ENCODE data around the gene CXCL12. TPM values are rescaled to one million over a fixed set of nuclear protein-coding genes. Genes with fewer than 3 reads are reported as not detected.

Gene CXCL12
- total and polyA plus RNA-seq, 2 donors (not counting 3 experiments of a cell fraction or from before 2014, with no cell fraction given): 0.35 to 1.4 TPM

DNA sequence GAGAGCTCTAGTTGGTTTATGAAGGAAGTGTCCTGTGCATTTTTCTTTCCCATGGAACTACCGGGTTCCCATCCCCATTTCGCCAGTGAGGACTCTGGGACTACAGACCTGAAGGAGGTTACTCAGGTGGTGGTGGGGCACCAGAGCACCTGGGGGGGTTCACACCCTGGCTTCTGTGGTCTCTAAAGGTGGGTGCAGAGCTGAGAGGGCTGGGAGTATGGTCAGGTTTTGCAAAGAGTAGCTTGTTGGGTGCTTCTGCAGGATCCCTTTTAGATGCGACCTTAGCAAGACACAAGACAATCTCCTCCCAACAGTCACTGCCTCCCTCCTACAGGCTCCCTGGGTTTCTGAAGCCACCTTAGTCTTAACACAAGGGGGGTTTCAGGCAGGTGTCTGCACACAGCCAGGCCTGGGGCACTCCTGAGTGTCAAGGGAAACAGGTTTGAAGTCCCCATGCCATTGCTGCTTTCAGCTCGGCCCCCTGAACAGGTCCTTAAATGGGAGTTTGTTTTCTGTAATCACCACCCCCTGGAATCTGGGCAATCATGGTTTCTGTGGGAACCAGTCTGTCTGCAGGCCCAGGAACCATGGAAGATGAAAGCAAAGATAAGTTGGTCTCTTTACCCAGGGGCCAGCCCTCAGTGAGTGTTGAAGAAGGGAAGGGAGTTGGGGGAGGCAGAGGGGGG lies 9.9 kb upstream of the CXCL12 start:
- Histone ChIP-seq H3K9me1 (replicated peaks; ENCODE audit: control insufficient read depth, extremely low read depth, insufficient read depth, low read length) (no peaks in the 10 kb centered on the region), H3K79me2 (ENCODE audit: control insufficient read depth, insufficient read depth, low read length) (no peaks in the 10 kb centered on the region), H4K20me1 (replicated peaks; ENCODE audit: control insufficient read depth, extremely low read depth, insufficient read depth, low read length) (peaks cover 2% of the 10 kb centered on the region), H3K4me3 (replicated peaks in 1 of 3; ENCODE audit: insufficient read depth in 1 of 3, low read depth in 1 of 3, low read length in 3 of 3) (no peak overlapping the region), H3K4me1 (ENCODE audit: control insufficient read depth, extremely low read depth, insufficient read depth, low read length) (no peaks in the 10 kb centered on the region), H3K9me3 (replicated peaks; ENCODE audit: control insufficient read depth, insufficient read depth, low read length) (no peaks in the 10 kb centered on the region), H3K4me2 (ENCODE audit: insufficient read depth, low read length) (no peak overlapping the region), H3K27ac (ENCODE audit: insufficient read depth, low read depth, low read length) (no peak overlapping the region), H3K27me3 (ENCODE audit: control insufficient read depth in 2 of 2, insufficient read depth in 2 of 2, low read length in 2 of 2) (no peaks in the 10 kb centered on the region), H3K9ac (replicated peaks; ENCODE audit: extremely low read depth, insufficient read depth, low read length) (no peak overlapping the region), H3K36me3 (ENCODE audit: control insufficient read depth in 2 of 2, extremely low read depth in 1 of 2, insufficient read depth in 2 of 2, low read length in 2 of 2) (no peaks in the 10 kb centered on the region), H2AFZ (ENCODE audit: low read depth, low read length) (no peak overlapping the region)
- DNase-seq (ENCODE audit: low read depth, low spot score) (no peak), FAIRE-seq (no peak)
- ChIA-PET CTCF (interaction anchor here (0.8 kb wide), 1 partner anchor 8 kb away, joined by 3 read pairs; no protein-coding TSS in a partner anchor), POLR2A (no interaction called here)
- intact Hi-C loops (cut with micrococcal nuclease): loop anchor here (10.0 kb wide), 1 partner anchor 330 kb away; no protein-coding TSS in a partner anchor
- dilution Hi-C loops (cut with MboI; ENCODE audit: extremely low pct_ligation_motif_present, low sequenced_read_pairs): no loop called here
- no peak for TF ChIP-seq MAX (IDR thresholded peaks at IDR 0.05; ENCODE audit: insufficient read depth, insufficient read length)
- TF ChIP-seq POLR2AphosphoS5 (IDR thresholded peaks at IDR 0.05; ENCODE audit: insufficient read depth, low read depth, low read length): no peak
- TF ChIP-seq CTCF (IDR thresholded peaks at IDR 0.05; ENCODE audit: extremely low read depth in 1 of 2, insufficient read depth in 1 of 2, low read depth in 1 of 2, low read length in 2 of 2): no peak
- no peak for TF ChIP-seq POLR2A (IDR thresholded peaks at IDR 0.05; ENCODE audit: low read depth, low read length)
- TF ChIP-seq FOS (IDR thresholded peaks at IDR 0.05; ENCODE audit: borderline replicate concordance, insufficient read depth, low read length): no peak
- TF ChIP-seq EZH2 (IDR thresholded peaks at IDR 0.05; ENCODE audit: borderline replicate concordance, low read depth, low read length, severe bottlenecking): no peak
- no peak for TF ChIP-seq MYC (IDR thresholded peaks at IDR 0.05; ENCODE audit: low read depth, low read length)
- no peak for TF ChIP-seq GATA2 (IDR thresholded peaks at IDR 0.05; ENCODE audit: insufficient read depth, insufficient read length, low read depth, low read length)
- TF ChIP-seq JUN (IDR thresholded peaks at IDR 0.05; ENCODE audit: borderline replicate concordance, insufficient read depth, insufficient read length, low read depth): no peak
- BruUV-seq (replicated peaks): no TSS peak

All from endothelial cell of umbilical vein (primary cell).